ENCODE data around the gene HOXB3.

HOXB3 gene

DNA sequence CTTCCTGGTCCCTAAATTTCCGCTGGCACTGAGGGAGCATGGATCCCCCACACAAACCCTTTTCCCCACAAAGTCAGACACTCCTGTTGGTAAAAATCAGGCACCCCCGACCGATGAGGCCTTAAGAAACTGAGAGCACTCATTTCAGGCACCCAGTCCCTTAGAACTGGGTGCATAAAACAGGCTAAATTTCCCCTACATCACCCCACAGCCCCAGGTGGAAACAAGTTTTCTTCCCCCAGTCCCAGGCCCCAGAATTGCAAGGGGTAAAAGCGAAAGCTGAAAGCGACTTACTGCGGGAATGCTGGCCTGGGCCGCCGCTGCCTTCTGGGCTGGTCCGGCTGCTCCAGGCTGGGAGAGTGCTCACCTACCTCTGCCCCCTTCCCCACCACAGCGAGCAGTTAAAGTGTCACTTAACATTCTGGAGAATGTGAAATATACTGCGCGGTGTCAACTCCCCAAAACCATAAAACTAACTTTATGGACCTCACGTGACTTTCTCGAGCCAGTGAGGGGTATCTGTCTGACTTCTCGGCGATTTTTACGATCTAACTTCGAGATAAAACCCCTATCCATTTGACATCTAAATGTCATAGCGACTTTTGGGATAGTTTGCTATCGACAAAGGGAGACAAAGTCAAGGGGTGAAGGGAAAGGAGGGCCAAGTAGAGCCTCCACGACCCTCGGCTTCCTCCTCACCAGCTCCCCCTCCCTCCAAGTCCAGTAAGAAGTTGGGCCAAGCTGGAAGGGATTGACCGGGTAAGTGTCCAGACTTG is at the start of gene HOXB3:
Gene HOXB3 (minus strand): TSS at position 411 of the 776 bp plus-strand sequence. CDS start 37,767 bp downstream, outside the sequence.
- no peak for DNase-seq

DNA sequence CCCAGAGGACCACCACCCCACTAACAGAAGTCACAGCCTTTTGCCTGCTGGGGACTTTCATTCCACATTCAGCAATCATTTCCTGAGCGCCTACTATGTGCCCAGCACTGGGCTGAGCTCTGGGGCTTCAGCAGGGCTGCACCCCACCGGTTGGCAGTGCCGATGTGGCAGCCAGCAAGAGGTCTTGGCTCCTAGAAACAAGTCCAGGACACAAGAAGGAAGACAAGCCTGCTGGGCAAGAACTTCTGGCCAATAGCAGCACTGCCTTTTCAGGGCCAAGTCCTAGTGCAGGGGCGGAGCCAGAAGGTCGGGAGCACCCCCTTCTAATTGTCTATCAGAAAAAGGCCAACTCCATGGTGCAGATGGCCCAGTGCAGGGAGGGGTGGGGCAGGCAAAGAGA is 49.1 kb upstream of the HOXB3 start:
- DNase-seq: no peak

DNA sequence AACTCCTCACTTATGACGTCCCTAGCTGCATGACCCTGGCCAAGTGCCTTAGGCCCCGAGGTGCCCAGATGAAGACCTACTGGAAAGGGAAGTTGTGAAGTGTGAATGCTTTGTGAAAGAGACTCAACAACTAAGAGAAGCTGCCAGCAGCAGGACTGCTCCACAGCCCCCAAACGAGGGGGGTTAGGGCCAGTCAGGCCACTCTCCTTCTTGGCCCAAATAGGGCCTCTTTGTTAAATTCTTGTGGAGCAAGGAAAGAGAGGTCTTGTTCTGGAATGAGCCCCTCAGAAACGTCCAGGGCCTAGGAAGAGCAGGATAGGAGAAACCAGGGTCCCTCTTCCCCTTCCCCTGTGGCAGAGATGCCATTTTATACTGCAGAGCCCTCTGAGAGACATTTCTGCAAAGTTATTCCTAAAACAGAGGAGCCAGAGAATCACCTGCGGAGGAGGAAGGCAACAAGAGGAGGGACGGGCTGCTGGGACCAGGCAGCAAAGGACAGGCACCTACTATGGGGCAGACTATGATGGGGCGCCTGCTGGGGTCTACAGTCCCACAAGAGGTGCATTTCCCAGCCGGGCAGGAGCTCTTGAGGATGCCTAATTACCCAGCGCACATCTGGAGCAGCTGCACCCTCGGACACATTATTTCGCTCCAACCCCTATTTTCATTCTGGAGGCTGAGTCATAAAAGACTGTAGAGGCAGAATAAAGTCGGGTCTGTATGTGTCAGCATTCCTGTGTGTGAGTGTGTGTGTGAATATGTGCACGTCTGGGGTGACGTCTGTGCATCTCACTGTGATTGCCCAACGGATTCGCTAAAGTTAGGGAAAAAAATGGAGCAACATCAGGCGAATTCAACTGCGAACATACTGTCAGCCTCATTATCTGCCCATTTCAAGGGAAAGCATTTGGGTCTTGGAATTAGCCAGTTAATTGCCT is 47.6 kb upstream of the HOXB3 start:
- DNase-seq: no peak

DNA sequence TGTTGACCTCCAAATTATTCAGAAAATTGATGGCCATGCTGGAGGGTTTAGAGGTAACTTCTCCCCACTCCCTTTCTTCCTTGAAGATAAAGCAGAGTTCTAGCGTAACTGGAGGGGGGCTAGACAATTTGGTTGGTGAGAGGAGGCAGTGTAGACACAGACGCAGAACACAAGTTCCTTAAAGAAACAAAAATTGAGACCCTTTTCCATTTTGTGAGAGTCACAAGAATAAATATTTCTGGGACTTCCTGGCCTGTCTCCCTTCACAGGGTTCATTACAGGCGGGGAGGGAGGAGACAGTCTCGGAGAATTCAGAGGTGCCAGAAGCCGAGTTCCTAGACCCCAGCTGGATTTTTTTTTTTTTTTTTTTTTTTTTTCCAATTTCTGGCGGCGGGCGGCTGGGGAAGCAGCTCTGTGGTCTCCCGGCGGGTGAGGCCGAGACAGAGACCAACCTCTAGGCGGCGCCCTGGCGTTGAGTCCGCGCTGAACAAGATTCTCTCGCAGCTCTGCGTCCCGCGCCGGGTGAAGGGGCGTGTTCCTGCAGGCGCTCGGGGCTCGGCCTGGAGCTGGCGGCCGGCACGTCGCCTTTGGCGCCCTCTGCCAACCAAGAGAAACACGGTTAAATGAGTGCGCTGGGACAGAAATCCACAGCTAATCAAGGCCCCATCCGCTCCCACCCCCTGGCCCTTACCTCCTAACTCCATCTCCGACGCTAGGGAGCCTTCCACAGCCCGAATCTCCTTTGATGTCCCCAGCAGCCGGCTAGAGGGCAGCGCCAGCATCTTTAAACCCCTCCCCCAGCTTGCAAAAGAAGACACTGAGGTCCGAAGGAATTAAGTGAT is 46.4 kb upstream of the HOXB3 start:
- peak; percentile 73 for DNase-seq

DNA sequence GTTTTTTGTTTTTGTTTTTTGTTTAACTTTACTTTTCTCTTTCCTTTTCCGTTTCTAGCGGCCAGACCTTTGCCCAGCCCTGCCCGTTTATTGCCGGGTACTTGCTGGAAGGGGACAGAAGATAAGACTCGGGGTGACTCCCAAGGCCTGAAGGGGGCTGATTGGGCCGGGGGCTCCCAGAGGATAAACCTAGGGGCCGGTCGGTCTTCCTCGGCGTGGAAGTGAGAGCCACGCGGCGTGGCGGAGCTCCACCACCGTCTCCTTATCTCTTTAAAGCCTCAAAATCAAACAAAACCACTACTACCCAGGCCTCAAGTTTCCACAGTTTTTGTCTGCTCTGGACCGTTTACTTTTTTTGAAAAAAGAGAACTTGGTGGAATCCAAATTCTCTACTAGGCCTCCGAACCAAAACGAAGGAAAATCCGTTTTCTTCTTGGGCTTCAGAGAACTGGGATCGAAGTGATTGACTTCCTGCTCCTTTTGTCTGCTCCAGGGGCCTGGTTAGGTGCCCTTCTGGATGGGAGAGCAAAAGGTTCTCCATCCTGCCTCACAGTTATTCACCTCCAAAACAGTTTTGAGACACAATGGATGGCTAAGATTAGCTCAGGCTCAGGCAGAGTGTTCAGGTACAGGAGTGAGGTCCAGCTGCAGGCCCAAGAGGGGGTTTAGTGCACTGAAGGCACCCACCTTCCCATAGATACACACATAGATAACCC is 44.6 kb upstream of the HOXB3 start:
- no peak for DNase-seq

DNA sequence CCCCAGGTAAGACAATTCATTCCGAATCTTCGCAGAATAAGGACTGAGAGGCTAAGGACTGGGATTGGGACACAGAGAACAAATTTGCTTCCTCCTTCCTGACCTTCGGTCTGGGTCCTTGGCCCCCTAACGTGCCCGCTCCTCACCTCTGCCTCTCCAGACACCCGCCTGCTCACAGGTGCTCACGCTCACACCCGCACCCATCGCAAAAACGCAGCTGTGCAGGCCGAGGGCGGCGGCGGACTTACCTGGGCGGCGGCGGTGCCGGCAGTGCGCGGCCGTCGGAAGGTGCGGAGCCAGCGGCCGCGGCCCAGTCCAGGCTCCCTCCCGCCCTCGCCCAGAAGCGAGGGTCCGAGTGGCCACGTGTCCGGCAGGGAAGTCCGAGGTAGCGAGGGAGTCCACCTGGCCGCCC is 43.2 kb upstream of the HOXB3 start:
- no peak for DNase-seq

DNA sequence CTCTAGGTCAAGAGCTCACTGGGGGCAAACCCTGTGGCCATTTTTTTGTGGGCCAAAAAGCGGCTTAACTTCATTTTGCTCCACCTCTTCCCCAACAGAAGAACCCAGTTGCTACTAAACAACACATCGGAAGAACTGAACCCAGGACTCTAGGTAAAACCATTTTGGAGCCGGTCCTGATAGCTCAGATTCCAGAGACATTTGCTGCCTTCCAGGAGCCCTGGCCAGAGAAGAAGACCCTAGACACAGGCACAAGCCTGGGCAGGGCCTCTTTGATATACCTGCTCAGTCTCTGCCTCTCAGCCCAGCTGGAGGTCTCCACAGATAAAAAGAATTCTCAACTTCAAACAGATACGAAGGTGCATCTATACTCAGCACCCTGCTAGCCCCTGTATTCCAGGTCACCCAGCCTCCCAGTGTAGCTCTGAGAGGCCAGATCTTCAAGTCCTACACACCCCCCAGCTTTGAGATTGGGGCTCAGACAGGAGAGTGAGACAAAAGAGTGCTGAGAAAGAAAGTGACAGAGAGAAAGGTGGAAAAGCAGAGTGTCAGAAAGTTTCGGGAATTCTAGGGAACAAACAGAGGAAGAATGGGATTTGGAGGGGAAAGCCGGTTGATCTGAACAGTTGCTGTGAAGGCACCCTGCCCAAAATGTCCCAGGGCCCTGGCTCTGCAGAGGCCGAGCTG is 42.7 kb upstream of the HOXB3 start:
- no peak for DNase-seq

DNA sequence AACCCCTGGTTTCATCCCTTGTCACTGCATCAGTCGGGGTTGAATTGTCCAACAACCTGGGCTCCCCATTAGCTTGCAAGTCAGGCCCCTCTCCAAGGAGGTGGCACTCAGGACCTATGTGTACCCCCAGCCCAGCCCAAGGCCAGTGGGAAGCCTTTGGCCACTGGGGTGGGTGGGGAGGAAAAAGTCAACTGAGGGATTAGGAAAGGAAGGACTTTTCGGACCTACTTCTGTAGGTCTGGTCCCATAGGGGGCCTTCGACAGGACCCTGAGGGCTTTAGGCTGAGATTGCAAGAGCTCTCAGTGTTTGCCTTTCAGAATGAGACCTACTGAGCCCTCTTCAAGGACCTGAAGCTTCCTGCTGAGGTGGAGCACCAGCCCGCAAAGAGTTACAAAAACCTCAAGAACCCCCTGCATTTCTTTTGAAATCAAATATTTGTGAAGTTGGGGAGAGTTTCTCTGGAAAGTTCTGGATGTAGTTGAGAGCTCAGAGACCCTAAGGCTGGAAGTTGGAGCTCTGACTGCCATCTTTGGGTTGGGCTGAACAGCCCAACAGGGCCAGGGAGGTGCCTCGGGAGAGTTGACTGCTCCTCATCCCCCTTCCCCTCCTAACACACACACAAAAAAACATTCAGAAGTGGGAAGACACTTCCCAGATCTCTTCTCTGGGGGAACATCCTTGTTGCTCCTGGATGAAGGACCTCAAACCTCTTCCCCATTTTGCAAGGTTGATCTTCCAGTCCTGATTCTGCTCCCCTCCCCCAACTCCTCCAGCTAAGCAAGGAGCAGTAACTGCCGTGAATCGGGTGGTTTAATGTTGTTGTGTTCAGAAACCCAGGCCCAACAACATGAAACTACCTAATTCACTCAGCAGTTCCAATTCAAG is 41.9 kb upstream of the HOXB3 start:
- DNase-seq: no peak

DNA sequence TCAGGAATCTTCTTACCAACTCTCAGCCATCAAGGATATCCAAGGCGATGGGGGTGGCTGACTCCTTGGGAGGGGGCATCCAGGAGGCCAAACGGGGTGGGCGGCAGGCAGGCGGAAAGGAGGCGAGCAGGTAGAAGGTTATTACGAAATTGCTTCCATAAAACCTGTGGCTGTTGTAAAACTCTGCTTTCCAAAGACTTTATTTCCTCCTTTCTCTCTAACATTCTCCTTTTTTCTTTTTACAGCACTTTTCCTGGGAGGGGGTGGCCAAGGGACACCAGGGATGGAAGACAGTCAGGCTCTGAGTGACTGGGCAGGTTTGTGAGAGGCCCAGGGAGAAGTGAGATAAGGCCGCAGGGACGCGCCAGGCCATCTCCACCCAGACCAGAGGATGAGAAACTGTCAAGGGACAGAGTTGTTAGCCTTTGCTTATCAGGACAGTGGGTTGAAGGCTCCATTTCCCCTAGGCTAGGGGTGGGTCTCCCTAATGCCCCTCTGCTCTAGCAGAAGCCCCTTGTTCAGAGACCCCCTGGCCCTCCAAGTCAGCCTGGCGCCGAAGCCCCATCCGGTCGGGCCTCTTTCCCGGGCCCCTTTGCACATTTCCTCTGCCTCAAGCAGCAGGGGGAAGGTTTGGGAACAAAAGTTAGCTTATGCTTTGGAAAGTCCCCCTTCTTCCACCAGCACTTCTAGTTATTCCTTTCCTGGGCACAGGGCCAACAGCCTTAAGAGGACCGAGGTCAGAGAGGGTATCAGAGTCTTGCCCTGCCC is 41.1 kb upstream of the HOXB3 start:
- no peak for DNase-seq

DNA sequence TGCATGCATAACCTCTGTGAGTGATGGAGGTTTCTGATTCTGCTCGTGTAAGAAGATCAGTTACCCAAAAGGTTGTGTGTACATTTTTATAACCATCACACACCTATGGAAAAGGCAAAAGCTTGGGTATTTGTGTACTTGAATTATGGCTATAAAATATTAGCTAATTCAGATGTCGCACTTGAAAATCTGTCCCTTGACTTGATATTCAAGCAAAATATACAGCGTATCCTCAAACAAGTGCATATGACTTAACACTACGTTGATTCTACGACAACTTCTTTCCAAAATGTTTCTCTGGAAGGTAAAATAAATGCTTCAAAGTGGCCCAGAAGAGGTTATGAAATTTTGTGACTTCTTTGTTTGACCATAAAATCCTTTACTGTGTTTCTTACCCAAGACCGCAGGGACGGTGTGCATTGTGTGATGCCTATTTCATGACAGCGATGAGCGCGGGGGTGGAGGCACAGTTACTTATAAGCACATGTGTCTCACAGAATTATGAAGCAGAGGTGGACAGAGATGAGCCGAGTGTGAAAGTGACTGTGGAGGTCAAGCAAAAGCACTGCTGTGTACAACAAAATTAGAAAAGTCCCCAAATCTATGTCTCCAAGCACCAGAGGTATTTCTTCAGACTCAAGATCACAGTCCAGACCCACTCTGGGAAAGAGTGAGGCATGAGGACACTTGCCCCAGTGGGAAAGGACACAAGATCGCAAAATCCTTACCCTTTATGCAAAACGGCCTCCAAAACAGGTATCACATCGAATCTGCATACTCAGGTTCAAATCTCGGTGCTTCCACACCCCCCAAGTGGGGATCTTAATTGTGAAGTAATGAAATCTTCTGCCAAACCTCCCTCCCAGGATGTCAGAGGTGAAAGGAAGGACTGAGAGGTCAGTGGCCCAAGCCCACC is 40.2 kb upstream of the HOXB3 start:
- DNase-seq: no peak

DNA sequence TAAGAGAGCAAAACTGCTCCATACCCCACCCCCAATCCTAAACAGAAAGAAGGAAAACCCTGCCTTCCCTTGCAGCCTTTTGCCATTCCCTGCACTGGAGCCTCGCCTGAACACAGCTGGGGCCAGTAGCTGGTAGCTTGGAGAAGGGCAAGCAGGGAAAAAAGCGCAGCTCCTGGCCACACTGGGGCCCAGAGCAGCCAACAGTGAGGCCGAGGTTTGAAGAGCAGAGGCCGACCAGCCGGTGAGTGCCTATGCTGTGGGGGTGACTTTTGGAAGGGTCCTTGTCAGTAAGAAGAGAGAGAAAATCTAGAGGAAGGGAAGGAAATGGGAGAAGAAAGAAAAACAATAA is 39.3 kb upstream of the HOXB3 start:
- DNase-seq: no peak

DNA sequence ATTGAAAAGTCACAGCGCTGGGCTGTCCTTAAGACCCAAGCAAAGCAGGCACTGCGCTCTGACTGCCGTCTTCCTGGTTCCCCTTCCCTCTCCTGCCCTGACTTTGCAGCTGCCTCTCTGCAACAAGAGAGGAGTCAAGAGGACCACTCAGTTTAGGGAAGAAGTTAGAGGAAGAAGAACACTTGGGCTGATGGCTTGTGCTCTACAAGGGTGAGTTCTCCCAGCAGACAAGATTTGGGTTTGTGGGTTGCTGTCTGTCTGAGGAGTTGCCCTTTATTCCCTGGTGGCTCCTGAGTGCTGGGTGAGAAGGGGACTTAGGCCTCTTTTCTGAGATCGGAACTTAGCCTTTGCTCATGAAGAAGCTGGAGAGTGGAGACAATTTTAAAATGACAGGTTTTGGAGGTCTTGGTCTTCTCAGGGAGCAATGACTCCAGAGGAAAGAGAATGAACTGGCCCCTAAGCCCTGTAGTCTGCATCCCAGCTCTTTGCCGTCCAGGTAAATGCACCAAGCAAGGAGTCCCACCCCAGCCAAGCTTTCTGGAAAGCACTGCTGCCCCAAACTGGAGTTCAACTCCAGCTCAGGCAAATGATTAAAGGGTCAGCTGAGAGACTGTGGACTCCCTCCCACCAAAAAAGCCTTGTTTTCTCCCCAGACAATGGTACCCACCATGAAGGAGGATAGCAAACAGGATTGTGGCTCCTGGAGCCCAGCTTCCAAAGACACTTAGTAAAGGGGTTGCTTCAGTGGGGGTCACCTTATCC is 38.8 kb upstream of the HOXB3 start:
- no peak for DNase-seq

DNA sequence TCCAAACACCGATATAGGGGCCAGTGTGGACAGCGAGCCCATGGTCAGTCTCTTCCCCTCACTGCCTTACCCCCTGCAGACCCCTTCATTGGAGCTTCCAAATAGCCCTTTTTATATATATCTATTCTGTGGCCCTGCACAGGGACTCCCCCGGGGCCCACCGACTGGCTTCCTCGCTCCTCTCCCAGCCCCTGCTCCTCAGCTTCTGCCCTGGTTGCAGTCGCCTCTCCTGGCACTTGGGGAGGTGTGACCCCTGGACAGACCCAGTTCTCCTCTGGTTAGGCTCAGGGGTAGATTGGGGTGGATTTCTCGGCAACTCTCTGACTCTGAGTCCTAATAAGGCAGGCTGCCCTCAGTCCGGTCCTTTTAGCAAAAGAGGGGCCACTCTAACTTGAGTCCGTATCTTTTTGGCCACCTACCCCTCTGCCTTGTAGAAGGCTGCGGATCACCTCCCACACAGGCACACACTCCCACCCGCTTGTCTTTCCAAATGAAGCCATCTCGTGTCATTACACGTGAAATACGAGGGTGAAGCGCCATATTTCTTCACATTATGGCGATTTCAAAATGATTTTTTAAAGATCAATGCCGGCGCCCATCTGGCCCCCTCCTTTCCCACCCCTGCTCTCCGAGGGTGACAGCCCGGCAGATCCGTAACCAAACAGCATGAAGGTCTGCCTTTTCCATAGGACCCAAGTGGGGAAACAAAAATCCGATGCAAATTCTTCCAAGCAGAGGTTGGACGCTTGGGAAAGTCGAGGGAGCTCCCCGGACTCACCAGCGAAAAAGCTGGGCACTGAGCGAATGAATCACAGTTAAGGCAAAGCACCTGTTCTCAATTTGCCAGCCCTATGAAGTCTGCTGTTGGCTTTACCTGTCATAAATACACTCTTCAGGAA is 37.8 kb upstream of the HOXB3 start:
- no peak for DNase-seq

DNA sequence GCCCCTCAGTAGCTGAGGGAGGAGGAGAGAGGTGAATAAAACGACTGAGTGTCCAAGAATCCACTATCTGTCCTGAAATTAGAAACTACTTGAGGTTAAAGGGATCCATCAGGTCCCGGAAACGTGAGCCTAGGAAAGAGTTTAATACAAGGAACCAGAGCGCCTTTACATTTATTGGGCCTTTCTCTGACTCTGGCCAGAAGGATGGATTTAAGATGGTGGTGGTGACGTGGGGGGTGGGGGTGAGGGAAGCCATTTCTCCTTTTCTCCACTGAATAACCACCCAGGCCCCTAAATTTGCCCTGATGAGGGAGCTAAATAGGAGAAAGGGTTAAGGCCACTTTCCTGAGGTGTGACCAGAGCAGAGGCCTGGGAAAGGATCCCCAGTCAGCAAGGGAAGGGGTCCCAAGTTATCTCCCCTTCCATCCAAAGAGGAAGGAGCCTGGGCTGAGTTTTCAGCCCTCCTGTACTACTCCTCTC is 37.1 kb upstream of the HOXB3 start:
- DNase-seq: no peak

DNA sequence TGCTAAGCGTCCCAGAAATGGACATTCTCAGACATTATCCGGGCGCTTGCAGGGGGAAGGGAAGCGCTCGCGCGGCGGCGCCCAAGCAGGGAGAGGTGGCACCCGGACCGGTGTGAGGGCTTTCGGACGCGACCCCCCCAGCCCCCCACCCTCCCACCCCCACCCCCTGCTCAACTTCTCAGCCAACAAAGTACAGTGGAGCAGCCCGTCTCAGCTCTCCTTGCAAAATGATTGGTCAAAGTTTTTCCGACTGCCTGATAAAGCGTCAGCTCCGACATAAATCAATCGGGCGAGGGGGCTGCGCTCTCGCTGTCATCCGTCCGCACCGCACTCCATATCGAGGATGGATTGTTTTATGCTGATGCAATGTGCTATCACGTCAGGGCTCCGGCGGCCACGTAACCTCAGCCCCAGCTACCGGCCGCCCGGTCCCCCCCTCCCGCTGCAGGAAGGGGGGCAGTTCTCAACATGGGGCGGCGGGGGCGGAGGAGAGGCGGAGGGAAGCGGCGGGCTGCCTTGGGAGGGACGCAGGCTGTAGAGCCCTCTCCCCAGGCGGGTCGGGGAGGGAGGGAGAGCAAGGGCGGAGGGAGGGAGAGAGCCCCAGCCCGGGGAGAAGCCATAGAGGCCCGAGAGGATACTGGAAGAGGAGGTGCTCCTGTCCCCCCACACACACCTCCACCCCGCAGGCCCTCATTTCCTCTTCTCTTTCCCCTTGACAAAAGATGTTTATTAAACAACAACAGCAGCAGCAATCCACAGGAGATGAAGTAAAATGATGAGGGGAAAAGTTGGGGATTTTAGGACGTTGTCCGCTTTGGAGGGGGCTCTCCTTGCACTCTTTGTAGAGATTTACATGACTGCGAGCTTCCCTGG is 36.4 kb upstream of the HOXB3 start, which contains the start of gene HOXB9:
Gene HOXB9 (minus strand): TSS at position 114 of the 873 bp plus-strand sequence. CDS start 89 bp downstream, at position 25.
- peak; percentile 51 for DNase-seq
